Calu3 (cell line): ENCODE data around the gene KLHL29. TPM values are rescaled to one million over a fixed set of nuclear protein-coding genes. Genes with fewer than 3 reads are reported as not detected.

ENCODE experiments used
- BruUV-seq: library from RNA; stranded (reverse); fragments of 400-500 nt; replicated peaks from 2 replicates; lab custom pipeline; 2021; lab: Mats Ljungman, UMichigan
- CTCF ChIA-PET: fragments of 300-600 bp; sonication (Branson Sonifier 250); formaldehyde crosslinking; loops from one replicate; lab custom pipeline; 2022; ENCODE audit warnings: antibody characterized with exemption; lab: Charles Lee
- DNase-seq: peaks from one replicate; pipeline ENCODE4 v3.0.0; 2022
- H3K27ac Mint-ChIP-seq: one replicate; pipeline ENCODE4 v1.8.0; 2022; ENCODE audit warnings: mixed read lengths; ENCODE audit not compliant: unreplicated experiment
- H3K27me3 Mint-ChIP-seq: one replicate; pipeline ENCODE4 v1.8.0; 2022; ENCODE audit warnings: mixed read lengths; ENCODE audit not compliant: unreplicated experiment
- H3K36me3 Mint-ChIP-seq: one replicate; pipeline ENCODE4 v1.8.0; 2022; ENCODE audit warnings: mild to moderate bottlenecking, moderate library complexity, mixed read lengths; ENCODE audit not compliant: insufficient read depth, unreplicated experiment
- H3K4me1 Mint-ChIP-seq: one replicate; pipeline ENCODE4 v1.8.0; 2022; ENCODE audit warnings: mild to moderate bottlenecking, low read depth, mixed read lengths; ENCODE audit not compliant: unreplicated experiment
- H3K4me3 Mint-ChIP-seq: one replicate; pipeline ENCODE4 v1.8.0; 2022; ENCODE audit warnings: mild to moderate bottlenecking, low read depth, moderate library complexity, mixed read lengths; ENCODE audit not compliant: unreplicated experiment
- H3K9me3 Mint-ChIP-seq: one replicate; pipeline ENCODE4 v1.8.0; 2022; ENCODE audit warnings: low read depth, mixed read lengths; ENCODE audit not compliant: unreplicated experiment
- intact Hi-C: fragments of 100-400 bp; cut with micrococcal nuclease; formaldehyde crosslinking; loops from one replicate; pipeline ENCODE4 v1.10.0; 2022; ENCODE audit not compliant: unreplicated experiment
- total RNA-seq: library from RNA; stranded (reverse); gene quantifications from 2 replicates; pipeline ENCODE4 v1.2.3, GENCODE V29; 2022
- TF ChIP-seq, protein P1 (sequence below): fragments of 200-600 bp; IDR thresholded peaks from one replicate; pipeline ENCODE4 v1.8.0; 2022; ENCODE audit warnings: antibody characterized with exemption; ENCODE audit not compliant: unreplicated experiment

Gene KLHL29
- total RNA-seq, 1 experiment from 2014 or later: 11.9 TPM

- DNase-seq: no peak
- Mint-ChIP-seq H3K27me3 (no peaks in the 10 kb centered on the region), H3K9me3 (no peaks in the 10 kb centered on the region), H3K27ac (no peak overlapping the region), H3K36me3 (peaks cover 9% of the 10 kb centered on the region), H3K4me3 (no peak overlapping the region), H3K4me1 (no peaks in the 10 kb centered on the region)
- intact Hi-C loops: no loop called here
- TF ChIP-seq, protein P1, sequence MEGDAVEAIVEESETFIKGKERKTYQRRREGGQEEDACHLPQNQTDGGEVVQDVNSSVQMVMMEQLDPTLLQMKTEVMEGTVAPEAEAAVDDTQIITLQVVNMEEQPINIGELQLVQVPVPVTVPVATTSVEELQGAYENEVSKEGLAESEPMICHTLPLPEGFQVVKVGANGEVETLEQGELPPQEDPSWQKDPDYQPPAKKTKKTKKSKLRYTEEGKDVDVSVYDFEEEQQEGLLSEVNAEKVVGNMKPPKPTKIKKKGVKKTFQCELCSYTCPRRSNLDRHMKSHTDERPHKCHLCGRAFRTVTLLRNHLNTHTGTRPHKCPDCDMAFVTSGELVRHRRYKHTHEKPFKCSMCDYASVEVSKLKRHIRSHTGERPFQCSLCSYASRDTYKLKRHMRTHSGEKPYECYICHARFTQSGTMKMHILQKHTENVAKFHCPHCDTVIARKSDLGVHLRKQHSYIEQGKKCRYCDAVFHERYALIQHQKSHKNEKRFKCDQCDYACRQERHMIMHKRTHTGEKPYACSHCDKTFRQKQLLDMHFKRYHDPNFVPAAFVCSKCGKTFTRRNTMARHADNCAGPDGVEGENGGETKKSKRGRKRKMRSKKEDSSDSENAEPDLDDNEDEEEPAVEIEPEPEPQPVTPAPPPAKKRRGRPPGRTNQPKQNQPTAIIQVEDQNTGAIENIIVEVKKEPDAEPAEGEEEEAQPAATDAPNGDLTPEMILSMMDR: no peak
- no TSS peak for BruUV-seq
- CTCF ChIA-PET: no interaction called here
Measured at GRCh38 chr2:23693606-23693951, 308.6 kb downstream of the KLHL29 start.

DNA sequence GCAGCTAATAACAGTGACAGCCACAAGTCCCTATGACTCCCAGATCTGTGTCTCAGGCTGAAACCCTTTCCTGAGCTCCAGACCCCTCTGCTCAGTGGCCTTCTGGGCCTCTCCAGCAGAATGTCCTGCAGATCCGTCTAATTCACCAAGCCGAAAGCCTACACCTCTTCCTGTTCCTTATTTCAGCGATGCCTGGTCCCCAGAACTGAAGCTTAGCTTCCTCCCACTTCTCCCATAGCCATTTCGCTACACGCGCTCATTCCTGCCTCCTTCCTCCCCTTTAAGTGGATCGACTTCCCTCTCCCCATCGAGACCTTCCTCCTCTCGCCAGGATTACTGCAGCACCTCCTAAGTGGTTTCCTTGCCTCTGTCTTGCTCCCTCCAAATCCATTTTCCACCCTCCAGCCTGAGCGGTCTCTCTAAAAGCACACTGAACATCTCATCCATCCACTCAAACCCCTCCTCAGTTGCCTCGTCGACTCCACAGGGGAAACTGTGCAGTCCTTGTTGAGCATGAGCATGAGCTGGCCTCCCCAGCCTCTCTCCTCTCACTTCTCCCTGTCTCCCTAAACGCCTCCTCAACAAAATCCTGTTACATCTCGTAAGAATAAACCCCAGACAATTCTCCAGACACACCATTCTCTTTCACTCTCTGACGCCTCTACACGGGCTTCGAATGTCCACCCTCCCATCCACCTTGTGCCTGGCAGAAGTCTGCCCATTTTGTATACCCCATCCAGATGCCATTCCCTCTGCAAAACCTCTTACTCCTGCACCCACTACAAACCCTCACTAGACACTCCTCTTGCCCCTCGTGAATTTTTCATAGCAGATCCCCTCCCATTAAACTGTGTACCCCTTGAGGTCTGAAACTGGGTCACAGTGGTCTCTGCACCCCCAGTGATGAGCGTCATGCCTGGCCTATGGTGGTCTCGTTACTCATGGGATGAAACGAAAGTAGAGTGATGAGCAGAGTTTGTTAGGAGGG lies 309.4 kb downstream of the KLHL29 start:
- no peaks in the 10 kb centered on the region for H3K27me3 Mint-ChIP-seq
- H3K27ac Mint-ChIP-seq: no peak overlapping the region
- H3K4me3 Mint-ChIP-seq: no peak overlapping the region
- BruUV-seq: no TSS peak
- intact Hi-C loops: no loop called here
- TF ChIP-seq, protein P1: no peak
- H3K36me3 Mint-ChIP-seq: peaks cover 9% of the 10 kb centered on the region
- no peak for DNase-seq
- no peaks in the 10 kb centered on the region for H3K9me3 Mint-ChIP-seq
- no peaks in the 10 kb centered on the region for H3K4me1 Mint-ChIP-seq
- CTCF ChIA-PET: no interaction called here

GRCh38 chr2:23695214-23695889 lies 310.4 kb downstream of the KLHL29 start:
- H3K27ac Mint-ChIP-seq: no peak overlapping the region
- BruUV-seq: no TSS peak
- no peak overlapping the region for H3K4me3 Mint-ChIP-seq
- peaks cover 17% of the 10 kb centered on the region for H3K36me3 Mint-ChIP-seq
- no peaks in the 10 kb centered on the region for H3K4me1 Mint-ChIP-seq
- CTCF ChIA-PET: no interaction called here
- DNase-seq: no peak
- peaks cover 10% of the 10 kb centered on the region for H3K9me3 Mint-ChIP-seq
- intact Hi-C loops: no loop called here
- TF ChIP-seq, protein P1: no peak
- no peaks in the 10 kb centered on the region for H3K27me3 Mint-ChIP-seq

DNA sequence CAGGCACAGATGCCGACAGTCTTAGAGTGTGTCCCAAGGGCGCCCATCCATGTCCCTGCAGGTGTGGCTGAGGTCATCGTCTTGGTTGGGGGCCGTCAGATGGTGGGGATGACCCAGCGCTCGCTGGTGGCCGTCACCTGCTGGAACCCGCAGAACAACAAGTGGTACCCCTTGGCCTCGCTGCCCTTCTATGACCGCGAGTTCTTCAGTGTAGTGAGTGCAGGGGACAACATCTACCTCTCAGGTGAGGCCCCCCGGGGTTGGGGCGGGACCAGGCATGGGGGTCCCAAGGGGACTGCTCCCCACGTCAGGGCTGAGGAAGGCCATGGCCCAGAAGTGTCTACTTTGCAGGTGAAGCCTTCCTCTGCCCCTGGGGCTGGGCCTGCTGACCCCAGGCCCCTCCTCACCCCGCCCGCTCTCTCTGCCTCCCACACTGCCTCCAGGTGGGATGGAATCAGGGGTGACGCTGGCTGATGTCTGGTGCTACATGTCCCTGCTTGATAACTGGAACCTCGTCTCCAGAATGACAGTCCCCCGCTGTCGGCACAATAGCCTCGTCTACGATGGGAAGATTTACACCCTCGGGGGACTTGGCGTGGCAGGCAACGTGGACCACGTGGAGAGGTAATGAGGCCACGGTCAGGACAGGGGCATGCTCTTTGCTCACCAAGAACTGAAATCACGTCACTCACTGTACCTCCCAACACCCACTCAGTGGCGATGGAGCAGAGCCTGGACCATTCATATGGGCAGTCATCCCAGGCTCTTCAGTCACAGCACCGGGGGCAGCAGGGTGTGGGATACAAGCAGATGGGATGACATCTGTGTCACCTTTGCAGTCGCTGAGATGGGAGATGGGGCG lies 311.1 kb downstream of the KLHL29 start:
- TF ChIP-seq, protein P1: no peak
- peaks cover 25% of the 10 kb centered on the region for H3K36me3 Mint-ChIP-seq
- peaks cover 10% of the 10 kb centered on the region for H3K9me3 Mint-ChIP-seq
- intact Hi-C loops: no loop called here
- H3K27me3 Mint-ChIP-seq: no peaks in the 10 kb centered on the region
- no TSS peak for BruUV-seq
- DNase-seq: no peak
- no peak overlapping the region for H3K27ac Mint-ChIP-seq
- no peaks in the 10 kb centered on the region for H3K4me1 Mint-ChIP-seq
- CTCF ChIA-PET: no interaction called here
- H3K4me3 Mint-ChIP-seq: no peak overlapping the region
